Lower lobe of right lung (tissue), 2 donors: ENCODE data around the gene TMEM132D. TPM values are rescaled to one million over a fixed set of nuclear protein-coding genes. Genes with fewer than 3 reads are reported as not detected.

Source experiments
- ATAC-seq, 2 donors: fragments of 200-7000 bp; cut with Tn5 transposase; one replicate each; pipeline ENCODE4 v1.9.1; 2020 to 2022; ENCODE audit warnings: mild to moderate bottlenecking in 2 of 2, moderate library complexity in 2 of 2
- DNase-seq: peaks from one replicate; pipeline ENCODE4 v3.0.0-alpha.2; 2020
- H3K27ac ChIP-seq: fragments of 200-600 bp; one replicate; pipeline ENCODE4 v1.8.0; 2022
- H3K27me3 ChIP-seq: fragments of 200-600 bp; one replicate; pipeline ENCODE4 v1.8.0; 2022; ENCODE audit warnings: low read depth
- H3K36me3 ChIP-seq: fragments of 200-600 bp; one replicate; pipeline ENCODE4 v1.8.0; 2022; ENCODE audit warnings: mild to moderate bottlenecking
- H3K4me1 ChIP-seq: fragments of 200-600 bp; one replicate; pipeline ENCODE4 v1.8.0; 2022
- H3K4me3 ChIP-seq: fragments of 200-600 bp; one replicate; pipeline ENCODE4 v1.8.0; 2022; ENCODE audit warnings: mild to moderate bottlenecking
- H3K9me3 ChIP-seq: fragments of 200-600 bp; one replicate; pipeline ENCODE4 v1.8.0; 2022
- CTCF ChIP-seq: fragments of 200-600 bp; IDR thresholded peaks from one replicate; pipeline ENCODE4 v1.8.0; 2022; ENCODE audit warnings: antibody characterized with exemption, mild to moderate bottlenecking
- intact Hi-C: fragments of 100-400 bp; cut with DNase I; formaldehyde crosslinking; loops from one replicate; pipeline ENCODE4 v1.11.0; 2022
- total RNA-seq: library from RNA; stranded (reverse); fragmentation: NEBNext Ultra II Directional; extraction: Animal tissue kit (Norgen Biotek cat#: 25700); gene quantifications from one replicate; pipeline ENCODE4 v1.2.1, GENCODE V29; 2021
- donor health status: DM: no; HTN: yes; CAD: no; lungs with severe emphysema.

Gene TMEM132D
- total RNA-seq, 1 donor from 2014 or later: 0.06 TPM

GRCh38 chr12:129080821-129081220, 823.0 kb downstream of the TMEM132D start:
- no peaks in the 10 kb centered on the region for H3K36me3 ChIP-seq
- no peaks in the 10 kb centered on the region for H3K27me3 ChIP-seq
- DNase-seq (no peak), ATAC-seq (no peak)
- no peak overlapping the region for H3K4me3 ChIP-seq
- no peak for TF ChIP-seq CTCF
- no peaks in the 10 kb centered on the region for H3K9me3 ChIP-seq
- H3K27ac ChIP-seq: no peak overlapping the region
- intact Hi-C loops: no loop called here
- no peaks in the 10 kb centered on the region for H3K4me1 ChIP-seq

GRCh38 chr12:129080391-129080790, 823.4 kb downstream of the TMEM132D start:
- Histone ChIP-seq H3K36me3 (no peaks in the 10 kb centered on the region), H3K27me3 (no peaks in the 10 kb centered on the region), H3K4me3 (no peak overlapping the region), H3K4me1 (no peaks in the 10 kb centered on the region), H3K9me3 (no peaks in the 10 kb centered on the region), H3K27ac (no peak overlapping the region)
- intact Hi-C loops: no loop called here
- TF ChIP-seq CTCF: no peak
- ATAC-seq: no peak
- no peak for DNase-seq

GRCh38 chr12:129079719-129080118, 824.1 kb downstream of the TMEM132D start:
- intact Hi-C loops: no loop called here

GRCh38 chr12:129076441-129077320, 827.1 kb downstream of the TMEM132D start:
- DNase-seq (no peak), ATAC-seq (no peak)
- H3K27ac ChIP-seq: no peak overlapping the region
- no peaks in the 10 kb centered on the region for H3K9me3 ChIP-seq
- no peak for TF ChIP-seq CTCF
- H3K27me3 ChIP-seq: no peaks in the 10 kb centered on the region
- intact Hi-C loops: no loop called here
- no peaks in the 10 kb centered on the region for H3K36me3 ChIP-seq
- H3K4me3 ChIP-seq: no peak overlapping the region
- H3K4me1 ChIP-seq: no peaks in the 10 kb centered on the region

More at GRCh38 chr12:129079719-129080118, 824.1 kb downstream of the TMEM132D start:
- no peaks in the 10 kb centered on the region for H3K36me3 ChIP-seq
- H3K4me3 ChIP-seq: no peak overlapping the region
- no peaks in the 10 kb centered on the region for H3K4me1 ChIP-seq
- H3K27me3 ChIP-seq: no peaks in the 10 kb centered on the region
- no peak for TF ChIP-seq CTCF
- DNase-seq (no peak), ATAC-seq (no peak)
- no peak overlapping the region for H3K27ac ChIP-seq
- H3K9me3 ChIP-seq: no peaks in the 10 kb centered on the region

- no peaks in the 10 kb centered on the region for H3K9me3 ChIP-seq
- no peaks in the 10 kb centered on the region for H3K36me3 ChIP-seq
- ATAC-seq (no peak), DNase-seq (no peak)
- no peaks in the 10 kb centered on the region for H3K4me1 ChIP-seq
- no peaks in the 10 kb centered on the region for H3K27me3 ChIP-seq
- H3K4me3 ChIP-seq: no peak overlapping the region
- no peak overlapping the region for H3K27ac ChIP-seq
- no peak for TF ChIP-seq CTCF
- intact Hi-C loops: no loop called here
Measured at GRCh38 chr12:129075460-129076208, 828.2 kb downstream of the TMEM132D start.
